HepG2 (cell line): ENCODE data around the gene HSPA1A. TPM values are rescaled to one million over a fixed set of nuclear protein-coding genes. Genes with fewer than 3 reads are reported as not detected.
A peak's percentile ranks its signal among the peaks of the same experiment; 100 is the strongest.

Experiments used
- ARID2 ChIP-seq: sonication (generic); formaldehyde crosslinking; IDR thresholded peaks from 2 replicates; pipeline ENCODE4 v1.8.1; 2022; ENCODE audit warnings: mild to moderate bottlenecking, missing genetic modification reagents, borderline replicate concordance
- CHD2 ChIP-seq: IDR thresholded peaks from 2 replicates; pipeline ENCODE4 v1.6.1; 2011; ENCODE audit warnings: low read depth, low read length, improper control_type of control experiment
- ZNF501 ChIP-seq: sonication (generic); formaldehyde crosslinking; IDR thresholded peaks from 2 replicates; pipeline ENCODE4 v1.5.1; 2020; ENCODE audit warnings: mild to moderate bottlenecking, moderate library complexity, missing genetic modification reagents
- polyA plus RNA-seq, 8 experiments: library from polyadenylated mRNA; depleted of rRNA in 3 of 8; stranded (reverse) in 7 of 8; unstranded in 1 of 8; fragments of >200 nt; fragmentation: Illumina TruSeq in 4 of 8; extraction: Trizol in 4 of 8; gene quantifications; 2 replicates each; pipeline versions ENCODE4 v1.2.1 to v1.2.3, GENCODE V29; 2011 to 2016; ENCODE audit warnings: low read depth in 4 of 8, missing spikeins in 1 of 8, mixed read lengths in 1 of 8; ENCODE audit not compliant: insufficient read depth in 1 of 8
- total RNA-seq, 5 experiments: library from RNA; depleted of rRNA; stranded (reverse); fragments of >200 nt; fragmentation: Illumina TruSeq; extraction: Trizol; gene quantifications; 2 replicates each; pipeline ENCODE4 v1.2.3, GENCODE V29; 2016; ENCODE audit warnings: low read depth in 1 of 5
- TF ChIP-seq, protein P1 (sequence below): sonication (generic); formaldehyde crosslinking; IDR thresholded peaks from 2 replicates; pipeline ENCODE4 v1.8.0; 2022; ENCODE audit warnings: mild to moderate bottlenecking, missing genetic modification reagents; ENCODE audit not compliant: insufficient replicate concordance
- TF ChIP-seq, protein P2 (sequence below): sonication (generic); formaldehyde crosslinking; IDR thresholded peaks from 2 replicates; pipeline ENCODE4 v1.4.0; 2020; ENCODE audit warnings: missing genetic modification reagents, borderline replicate concordance
- TF ChIP-seq, protein P3 (sequence below): sonication (generic); formaldehyde crosslinking; IDR thresholded peaks from 2 replicates; pipeline ENCODE4 v1.4.0; 2020; ENCODE audit warnings: mild to moderate bottlenecking, missing genetic modification reagents
- TF ChIP-seq, protein P4 (sequence below), 2 experiments: fragments of 450-650 bp in 1 of 2; sonication (generic) in 1 of 2; formaldehyde crosslinking in 1 of 2; IDR thresholded peaks; 2 replicates each; pipeline versions ENCODE4 v1.6.1 to v1.8.0; 2016 to 2022; ENCODE audit warnings: antibody characterized with exemption in 1 of 2, mild to moderate bottlenecking in 1 of 2, missing genetic modification reagents in 1 of 2

HSPA1A gene
- total and polyA plus RNA-seq, 2 of the 13 experiments (the other 11 are each of a cell fraction or from before 2014, with no cell fraction given) = 44.5 to 85.0 TPM

DNA sequence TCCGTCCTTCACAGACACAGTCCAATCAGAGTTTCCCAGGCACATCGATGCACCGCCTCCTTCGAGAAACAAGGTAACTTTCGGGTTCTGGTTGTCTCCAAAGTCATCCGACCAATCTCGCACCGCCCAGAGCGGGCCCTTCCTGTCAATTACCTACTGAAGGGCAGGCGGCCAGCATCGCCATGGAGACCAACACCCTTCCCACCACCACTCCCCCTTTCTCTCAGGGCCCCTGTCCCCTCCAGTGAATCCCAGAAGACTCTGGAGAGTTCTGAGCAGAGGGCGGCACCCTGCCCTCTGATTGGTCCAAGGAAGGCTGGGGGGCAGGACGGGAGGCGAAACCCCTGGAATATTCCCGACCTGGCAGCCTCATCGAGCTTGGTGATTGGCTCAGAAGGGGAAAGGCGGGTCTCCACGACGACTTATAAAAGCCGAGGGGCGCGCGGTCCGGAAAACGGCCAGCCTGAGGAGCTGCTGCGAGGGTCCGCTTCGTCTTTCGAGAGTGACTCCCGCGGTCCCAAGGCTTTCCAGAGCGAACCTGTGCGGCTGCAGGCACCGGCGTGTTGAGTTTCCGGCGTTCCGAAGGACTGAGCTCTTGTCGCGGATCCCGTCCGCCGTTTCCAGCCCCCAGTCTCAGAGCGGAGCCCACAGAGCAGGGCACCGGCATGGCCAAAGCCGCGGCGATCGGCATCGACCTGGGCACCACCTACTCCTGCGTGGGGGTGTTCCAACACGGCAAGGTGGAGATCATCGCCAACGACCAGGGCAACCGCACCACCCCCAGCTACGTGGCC, 12.1 kb downstream of the HSPA1A start, which contains the start of gene HSPA1B (continued):
- TF ChIP-seq, protein P1, sequence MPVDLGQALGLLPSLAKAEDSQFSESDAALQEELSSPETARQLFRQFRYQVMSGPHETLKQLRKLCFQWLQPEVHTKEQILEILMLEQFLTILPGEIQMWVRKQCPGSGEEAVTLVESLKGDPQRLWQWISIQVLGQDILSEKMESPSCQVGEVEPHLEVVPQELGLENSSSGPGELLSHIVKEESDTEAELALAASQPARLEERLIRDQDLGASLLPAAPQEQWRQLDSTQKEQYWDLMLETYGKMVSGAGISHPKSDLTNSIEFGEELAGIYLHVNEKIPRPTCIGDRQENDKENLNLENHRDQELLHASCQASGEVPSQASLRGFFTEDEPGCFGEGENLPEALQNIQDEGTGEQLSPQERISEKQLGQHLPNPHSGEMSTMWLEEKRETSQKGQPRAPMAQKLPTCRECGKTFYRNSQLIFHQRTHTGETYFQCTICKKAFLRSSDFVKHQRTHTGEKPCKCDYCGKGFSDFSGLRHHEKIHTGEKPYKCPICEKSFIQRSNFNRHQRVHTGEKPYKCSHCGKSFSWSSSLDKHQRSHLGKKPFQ (CRISPR knock-in tag) = peak; percentile 64
- TF ChIP-seq CHD2 (0 out of 2 replicates have a peak, but pooled peaks have one; percentile 46), ZNF501 (peak; percentile 74), ARID2 (CRISPR knock-in tag) (no peak)
- TF ChIP-seq, protein P2, sequence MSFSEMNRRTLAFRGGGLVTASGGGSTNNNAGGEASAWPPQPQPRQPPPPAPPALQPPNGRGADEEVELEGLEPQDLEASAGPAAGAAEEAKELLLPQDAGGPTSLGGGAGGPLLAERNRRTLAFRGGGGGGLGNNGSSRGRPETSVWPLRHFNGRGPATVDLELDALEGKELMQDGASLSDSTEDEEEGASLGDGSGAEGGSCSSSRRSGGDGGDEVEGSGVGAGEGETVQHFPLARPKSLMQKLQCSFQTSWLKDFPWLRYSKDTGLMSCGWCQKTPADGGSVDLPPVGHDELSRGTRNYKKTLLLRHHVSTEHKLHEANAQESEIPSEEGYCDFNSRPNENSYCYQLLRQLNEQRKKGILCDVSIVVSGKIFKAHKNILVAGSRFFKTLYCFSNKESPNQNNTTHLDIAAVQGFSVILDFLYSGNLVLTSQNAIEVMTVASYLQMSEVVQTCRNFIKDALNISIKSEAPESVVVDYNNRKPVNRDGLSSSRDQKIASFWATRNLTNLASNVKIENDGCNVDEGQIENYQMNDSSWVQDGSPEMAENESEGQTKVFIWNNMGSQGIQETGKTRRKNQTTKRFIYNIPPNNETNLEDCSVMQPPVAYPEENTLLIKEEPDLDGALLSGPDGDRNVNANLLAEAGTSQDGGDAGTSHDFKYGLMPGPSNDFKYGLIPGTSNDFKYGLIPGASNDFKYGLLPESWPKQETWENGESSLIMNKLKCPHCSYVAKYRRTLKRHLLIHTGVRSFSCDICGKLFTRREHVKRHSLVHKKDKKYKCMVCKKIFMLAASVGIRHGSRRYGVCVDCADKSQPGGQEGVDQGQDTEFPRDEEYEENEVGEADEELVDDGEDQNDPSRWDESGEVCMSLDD (CRISPR knock-in tag) = 0 out of 2 replicates have a peak, but pooled peaks have one; percentile 56
- TF ChIP-seq, protein P3, sequence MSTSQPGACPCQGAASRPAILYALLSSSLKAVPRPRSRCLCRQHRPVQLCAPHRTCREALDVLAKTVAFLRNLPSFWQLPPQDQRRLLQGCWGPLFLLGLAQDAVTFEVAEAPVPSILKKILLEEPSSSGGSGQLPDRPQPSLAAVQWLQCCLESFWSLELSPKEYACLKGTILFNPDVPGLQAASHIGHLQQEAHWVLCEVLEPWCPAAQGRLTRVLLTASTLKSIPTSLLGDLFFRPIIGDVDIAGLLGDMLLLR = peak; percentile 75; the same call in 1 of the 2 replicates
- TF ChIP-seq, protein P4, sequence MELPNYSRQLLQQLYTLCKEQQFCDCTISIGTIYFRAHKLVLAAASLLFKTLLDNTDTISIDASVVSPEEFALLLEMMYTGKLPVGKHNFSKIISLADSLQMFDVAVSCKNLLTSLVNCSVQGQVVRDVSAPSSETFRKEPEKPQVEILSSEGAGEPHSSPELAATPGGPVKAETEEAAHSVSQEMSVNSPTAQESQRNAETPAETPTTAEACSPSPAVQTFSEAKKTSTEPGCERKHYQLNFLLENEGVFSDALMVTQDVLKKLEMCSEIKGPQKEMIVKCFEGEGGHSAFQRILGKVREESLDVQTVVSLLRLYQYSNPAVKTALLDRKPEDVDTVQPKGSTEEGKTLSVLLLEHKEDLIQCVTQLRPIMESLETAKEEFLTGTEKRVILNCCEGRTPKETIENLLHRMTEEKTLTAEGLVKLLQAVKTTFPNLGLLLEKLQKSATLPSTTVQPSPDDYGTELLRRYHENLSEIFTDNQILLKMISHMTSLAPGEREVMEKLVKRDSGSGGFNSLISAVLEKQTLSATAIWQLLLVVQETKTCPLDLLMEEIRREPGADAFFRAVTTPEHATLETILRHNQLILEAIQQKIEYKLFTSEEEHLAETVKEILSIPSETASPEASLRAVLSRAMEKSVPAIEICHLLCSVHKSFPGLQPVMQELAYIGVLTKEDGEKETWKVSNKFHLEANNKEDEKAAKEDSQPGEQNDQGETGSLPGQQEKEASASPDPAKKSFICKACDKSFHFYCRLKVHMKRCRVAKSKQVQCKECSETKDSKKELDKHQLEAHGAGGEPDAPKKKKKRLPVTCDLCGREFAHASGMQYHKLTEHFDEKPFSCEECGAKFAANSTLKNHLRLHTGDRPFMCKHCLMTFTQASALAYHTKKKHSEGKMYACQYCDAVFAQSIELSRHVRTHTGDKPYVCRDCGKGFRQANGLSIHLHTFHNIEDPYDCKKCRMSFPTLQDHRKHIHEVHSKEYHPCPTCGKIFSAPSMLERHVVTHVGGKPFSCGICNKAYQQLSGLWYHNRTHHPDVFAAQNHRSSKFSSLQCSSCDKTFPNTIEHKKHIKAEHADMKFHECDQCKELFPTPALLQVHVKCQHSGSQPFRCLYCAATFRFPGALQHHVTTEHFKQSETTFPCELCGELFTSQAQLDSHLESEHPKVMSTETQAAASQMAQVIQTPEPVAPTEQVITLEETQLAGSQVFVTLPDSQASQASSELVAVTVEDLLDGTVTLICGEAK (IDR thresholded peaks at IDR 0.05) = no peak
- TF ChIP-seq, protein P4 (CRISPR knock-in tag; IDR thresholded peaks at IDR 0.05) = peak; percentile 89
